Sigmoid colon (tissue), 7 donors: Measurements from ENCODE around the gene NEURL1B. TPM values are rescaled to one million over a fixed set of nuclear protein-coding genes. Genes with fewer than 3 reads are reported as not detected.

Source experiments
- DNase-seq: peaks from one replicate; pipeline ENCODE4 v3.0.0-alpha.2; 2019
- H3K27ac ChIP-seq, 4 donors: fragments of 200-600 bp; sonication (generic); one replicate each; pipeline ENCODE4 v1.5.1; 2016 to 2019; ENCODE audit warnings: mild to moderate bottlenecking in 1 of 4
- H3K27me3 ChIP-seq, 3 donors: fragments of 200-600 bp; sonication (generic); one replicate each; pipeline ENCODE4 v1.5.1; 2019; ENCODE audit warnings: mild to moderate bottlenecking in 1 of 3
- H3K36me3 ChIP-seq, 4 donors: fragments of 200-600 bp; sonication (generic); one replicate each; pipeline ENCODE4 v1.5.1; 2016 to 2019
- H3K4me1 ChIP-seq, 4 donors: fragments of 200-600 bp; sonication (generic); one replicate each; pipeline ENCODE4 v1.5.1; 2017 to 2019
- H3K4me3 ChIP-seq, 4 donors: fragments of 200-600 bp; sonication (generic); one replicate each; pipeline ENCODE4 v1.5.1; 2017 to 2019; ENCODE audit warnings: mild to moderate bottlenecking in 2 of 4, moderate library complexity in 1 of 4
- H3K9me3 ChIP-seq, 4 donors: fragments of 200-600 bp in 3 of 4; sonication (generic) in 3 of 4; one replicate each; pipeline versions ENCODE4 v1.5.1 to v1.6.1; 2013 to 2019
- EP300 ChIP-seq, 4 donors: sonication (generic); formaldehyde crosslinking; IDR thresholded peaks; one replicate each; pipeline ENCODE4 v1.6.1; 2017; ENCODE audit warnings: antibody characterized with exemption in 4 of 4
- POLR2A ChIP-seq, 2 donors: fragments of 450-650 bp; IDR thresholded peaks; one replicate each; pipeline ENCODE4 v1.6.1; 2016; ENCODE audit warnings: antibody characterized with exemption in 2 of 2, mild to moderate bottlenecking in 2 of 2, moderate library complexity in 2 of 2
- POLR2AphosphoS5 ChIP-seq, 4 donors: sonication (generic); formaldehyde crosslinking; IDR thresholded peaks; one replicate each; pipeline ENCODE4 v1.6.1; 2017; ENCODE audit warnings: antibody characterized with exemption in 4 of 4
- WGBS, 2 donors: extraction: QIAGEN DNeasy Blood & Tissue Kit; methylation state at CpG; one replicate each; pipeline ENCODE4 v1.1.7; 2013; 5-methylcytosine and 5-hydroxymethylcytosine counted together
- intact Hi-C: fragments of 100-400 bp; cut with DNase I; formaldehyde crosslinking; loops from one replicate; pipeline ENCODE4 v1.15.1; 2023
- polyA plus RNA-seq, 3 donors: library from polyadenylated mRNA; stranded (reverse); fragments of 200-250 nt; gene quantifications; one replicate each; pipeline ENCODE4 v1.2.3, GENCODE V29; 2013
- total RNA-seq, 4 donors: library from RNA; depleted of rRNA; stranded (reverse); fragments of >200 nt; gene quantifications; one replicate each; pipeline ENCODE4 v1.1.0, GENCODE V29; 2016
- TF ChIP-seq, protein P1 (sequence below), 4 experiments: fragments of 450-650 bp in 3 of 4; fragments of 200-600 bp in 1 of 4; IDR thresholded peaks; one replicate each; pipeline ENCODE4 v1.5.1; 2016 to 2019; ENCODE audit warnings: antibody characterized with exemption in 4 of 4, mild to moderate bottlenecking in 3 of 4, moderate library complexity in 2 of 4
- donor health status: healthy with polysubstance abuse.
- donor health status: Bipolar disorder and iron deficiency.
- donor health status: healthy.

Gene NEURL1B
- total and polyA plus RNA-seq, 7 donors = 12.6 to 53.2 (median 32.9) TPM

DNA sequence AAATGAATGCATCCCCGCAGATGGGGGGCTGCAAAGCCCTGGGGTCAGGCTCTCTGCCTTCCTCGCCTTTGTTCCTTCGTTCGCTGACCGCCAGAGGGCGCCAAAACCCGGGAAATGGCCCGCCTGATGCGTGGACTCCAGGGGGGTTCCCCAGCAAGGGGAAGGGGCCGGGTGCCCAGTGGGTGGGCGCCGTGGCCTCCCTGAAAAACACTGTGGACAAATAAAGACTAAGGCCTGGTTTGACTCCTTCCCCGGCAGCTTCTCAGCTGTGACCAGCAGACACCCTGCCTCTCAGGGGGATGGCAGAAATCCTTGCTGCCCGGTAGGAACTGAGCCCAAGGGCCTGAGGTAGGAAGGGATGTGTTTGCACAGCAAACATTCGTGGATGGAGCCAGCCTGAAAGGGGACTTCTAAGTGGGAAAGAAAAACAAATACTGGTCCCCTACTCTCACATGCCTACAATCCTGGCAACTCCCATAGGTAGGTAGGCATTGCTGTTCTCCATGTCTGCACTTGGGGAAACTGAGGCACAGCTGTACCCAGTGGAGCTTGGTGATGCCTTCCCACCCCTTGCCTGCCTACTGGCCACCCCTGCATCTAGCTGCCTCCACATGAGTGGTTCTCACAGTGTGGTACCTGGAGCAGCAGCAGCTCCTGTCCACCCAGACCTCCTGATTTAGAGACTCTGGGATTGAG is 72.2 kb downstream of the NEURL1B start:
- intact Hi-C loops = loop anchor here (1.0 to 10.0 kb wide), 2 partner anchors 219 to 432 kb away; partner anchors contain the start of gene BNIP1
- H3K27ac ChIP-seq = peak overlapping the region in 1 of 4 donors; percentile 74
- no peak overlapping the region for H3K4me3 ChIP-seq
- no peak for TF ChIP-seq POLR2A (IDR thresholded peaks at IDR 0.05)
- TF ChIP-seq, protein P1, sequence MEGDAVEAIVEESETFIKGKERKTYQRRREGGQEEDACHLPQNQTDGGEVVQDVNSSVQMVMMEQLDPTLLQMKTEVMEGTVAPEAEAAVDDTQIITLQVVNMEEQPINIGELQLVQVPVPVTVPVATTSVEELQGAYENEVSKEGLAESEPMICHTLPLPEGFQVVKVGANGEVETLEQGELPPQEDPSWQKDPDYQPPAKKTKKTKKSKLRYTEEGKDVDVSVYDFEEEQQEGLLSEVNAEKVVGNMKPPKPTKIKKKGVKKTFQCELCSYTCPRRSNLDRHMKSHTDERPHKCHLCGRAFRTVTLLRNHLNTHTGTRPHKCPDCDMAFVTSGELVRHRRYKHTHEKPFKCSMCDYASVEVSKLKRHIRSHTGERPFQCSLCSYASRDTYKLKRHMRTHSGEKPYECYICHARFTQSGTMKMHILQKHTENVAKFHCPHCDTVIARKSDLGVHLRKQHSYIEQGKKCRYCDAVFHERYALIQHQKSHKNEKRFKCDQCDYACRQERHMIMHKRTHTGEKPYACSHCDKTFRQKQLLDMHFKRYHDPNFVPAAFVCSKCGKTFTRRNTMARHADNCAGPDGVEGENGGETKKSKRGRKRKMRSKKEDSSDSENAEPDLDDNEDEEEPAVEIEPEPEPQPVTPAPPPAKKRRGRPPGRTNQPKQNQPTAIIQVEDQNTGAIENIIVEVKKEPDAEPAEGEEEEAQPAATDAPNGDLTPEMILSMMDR (IDR thresholded peaks at IDR 0.05) = peak; percentile 75 to 94 (median 88)
- TF ChIP-seq POLR2AphosphoS5 (IDR thresholded peaks at IDR 0.05) = no peak
- TF ChIP-seq EP300 (IDR thresholded peaks at IDR 0.05) = no peak
- WGBS, 2 donors = 1 to 4% methylated on average over 15 of the region's 15 CpGs
- no peaks in the 10 kb centered on the region for H3K36me3 ChIP-seq
- no peaks in the 10 kb centered on the region for H3K9me3 ChIP-seq
- DNase-seq = peak; percentile 75
- H3K4me1 ChIP-seq = peaks cover 0 to 40% (median 20%) of the 10 kb centered on the region in 4 donors
- H3K27me3 ChIP-seq = peaks cover 0 to 5% (median 0%) of the 10 kb centered on the region in 3 donors

DNA sequence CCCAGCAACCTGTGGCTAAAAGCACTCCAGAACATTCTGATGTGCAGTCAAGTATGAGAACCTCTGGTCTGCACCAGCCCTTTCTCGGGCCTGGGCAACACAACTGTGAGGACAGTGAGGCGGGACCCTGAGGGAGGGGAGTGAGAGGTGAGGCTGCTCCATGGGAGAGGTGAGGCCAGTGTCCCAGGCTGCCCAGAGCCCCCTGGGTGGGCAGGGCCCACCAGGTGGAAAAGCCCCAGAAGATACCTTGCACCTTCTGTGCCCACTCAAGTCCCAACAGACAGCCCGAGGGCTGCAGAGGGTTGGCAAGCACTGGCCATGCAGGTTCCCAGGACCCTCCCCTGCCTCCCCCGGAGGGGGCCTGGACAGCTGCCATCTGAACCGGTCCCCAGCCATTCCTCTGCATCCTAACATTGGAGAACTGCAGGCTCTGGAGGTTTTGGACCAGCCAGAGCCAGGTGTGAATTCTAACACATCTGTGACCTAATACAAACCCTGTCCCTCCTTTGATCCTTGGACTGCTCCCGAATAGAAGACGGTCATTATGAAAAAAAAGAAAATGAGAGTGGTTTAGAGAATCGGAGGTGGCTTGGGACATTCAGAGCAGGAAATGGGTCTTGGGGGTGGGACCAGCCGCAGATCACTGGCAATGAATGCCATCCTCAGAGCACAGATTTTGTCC is 72.9 kb downstream of the NEURL1B start:
- 51 to 71% methylated on average over 9 of the region's 9 CpGs for WGBS, 2 donors
- peaks cover 0 to 40% (median 20%) of the 10 kb centered on the region in 4 donors for H3K4me1 ChIP-seq
- intact Hi-C loops = loop anchor here (1.0 to 10.0 kb wide), 2 partner anchors 218 to 431 kb away; partner anchors contain the start of gene BNIP1
- TF ChIP-seq POLR2A (IDR thresholded peaks at IDR 0.05) (no peak), EP300 (IDR thresholded peaks at IDR 0.05) (no peak), POLR2AphosphoS5 (IDR thresholded peaks at IDR 0.05) (no peak)
- DNase-seq = peak; percentile 68
- no peak overlapping the region for H3K4me3 ChIP-seq
- H3K9me3 ChIP-seq = no peaks in the 10 kb centered on the region
- peaks cover 0 to 5% (median 0%) of the 10 kb centered on the region in 3 donors for H3K27me3 ChIP-seq
- H3K36me3 ChIP-seq = no peaks in the 10 kb centered on the region
- peak overlapping the region; percentile 52 to 77 (median 64) for H3K27ac ChIP-seq

DNA sequence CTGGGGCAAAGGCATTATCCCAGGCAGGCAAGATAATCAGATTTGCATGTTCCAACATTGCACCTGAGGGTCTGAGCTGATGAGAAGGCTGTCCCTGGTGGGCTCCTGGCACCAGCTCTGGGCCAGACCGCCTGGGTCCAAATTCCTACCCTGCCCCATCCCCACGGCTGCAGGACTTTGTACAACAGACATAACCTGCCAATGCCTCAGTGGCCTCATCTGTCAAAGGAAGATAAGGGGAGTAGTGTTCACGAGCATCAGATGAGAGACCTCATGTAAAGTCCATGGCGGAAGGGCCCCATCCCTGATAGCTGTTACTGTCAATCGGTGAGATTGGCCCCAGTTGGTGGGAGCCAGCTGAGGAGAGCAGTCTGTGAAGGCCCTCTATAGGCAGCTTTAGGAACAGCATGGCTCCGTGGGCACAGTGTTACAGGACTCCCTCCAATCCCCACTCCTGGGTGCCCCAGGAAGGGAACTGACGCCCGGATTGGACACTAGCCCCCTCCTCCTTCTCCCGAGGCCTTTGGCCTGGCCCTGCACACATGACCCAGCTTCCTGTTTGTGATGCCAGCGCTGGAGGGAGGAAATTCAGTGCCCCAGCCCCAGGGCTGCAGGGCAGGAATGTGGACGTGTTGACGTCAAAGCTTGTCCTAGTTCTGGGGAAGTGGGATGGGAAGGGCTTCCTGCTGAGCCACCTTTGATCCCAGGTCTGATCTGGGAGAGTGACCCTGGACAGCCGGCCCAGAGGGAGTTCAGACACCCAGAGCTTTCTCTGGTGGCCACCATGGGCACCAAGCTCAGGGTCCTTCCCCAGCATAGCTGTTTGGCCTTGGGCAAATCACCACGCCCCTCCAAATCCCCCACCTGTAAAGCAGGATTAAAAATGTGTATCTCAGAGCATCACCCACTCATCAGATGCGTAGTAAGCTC is 73.7 kb downstream of the NEURL1B start:
- H3K4me1 ChIP-seq = peaks cover 0 to 40% (median 20%) of the 10 kb centered on the region in 4 donors
- no peaks in the 10 kb centered on the region for H3K9me3 ChIP-seq
- TF ChIP-seq, protein P1 (IDR thresholded peaks at IDR 0.05) = peak; percentile 59 to 85 (median 84)
- TF ChIP-seq EP300 (IDR thresholded peaks at IDR 0.05) (peak in 2 of 4 donors; percentile 72 to 74), POLR2AphosphoS5 (IDR thresholded peaks at IDR 0.05) (peak; percentile 25 to 70 (median 55)), POLR2A (IDR thresholded peaks at IDR 0.05) (no peak)
- no peak overlapping the region for H3K4me3 ChIP-seq
- intact Hi-C loops = loop anchor here (10.0 kb wide), 1 partner anchor 430 kb away; the partner anchor contains the start of gene BNIP1
- peak; percentile 92 for DNase-seq
- peaks cover 0 to 5% (median 0%) of the 10 kb centered on the region in 3 donors for H3K27me3 ChIP-seq
- WGBS, 2 donors = 24 to 38% methylated on average over 15 of the region's 15 CpGs
- H3K27ac ChIP-seq = peak overlapping the region; percentile 52 to 77 (median 64)
- no peaks in the 10 kb centered on the region for H3K36me3 ChIP-seq

DNA sequence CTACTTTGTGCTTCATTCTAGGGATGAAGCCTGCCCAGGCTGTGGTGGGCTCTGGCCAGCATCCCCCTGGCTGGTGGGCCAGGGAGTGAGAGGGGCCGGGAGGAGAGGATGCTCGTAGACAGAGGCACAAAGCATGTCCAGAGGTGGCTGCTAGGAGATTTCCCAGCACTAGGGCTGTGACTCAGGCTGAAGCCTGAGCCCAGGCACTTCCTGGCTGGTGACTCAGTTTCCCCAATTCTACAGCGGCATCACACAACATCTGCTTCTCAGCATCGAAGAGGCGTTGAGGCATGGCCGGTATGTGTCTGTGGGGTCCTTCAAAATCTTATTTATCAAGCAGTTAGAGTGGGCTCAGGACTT is 74.3 kb downstream of the NEURL1B start:
- peak; percentile 52 for DNase-seq

More for the DNA sequence above, 74.3 kb downstream of the NEURL1B start:
- intact Hi-C loops = loop anchor here (10.0 kb wide), 1 partner anchor 429 kb away; the partner anchor contains the start of gene BNIP1
- WGBS, 2 donors = 89 to 93% methylated on average over 6 of the region's 6 CpGs
- TF ChIP-seq, protein P1 (IDR thresholded peaks at IDR 0.05) = no peak
- TF ChIP-seq POLR2A (IDR thresholded peaks at IDR 0.05) (no peak), POLR2AphosphoS5 (IDR thresholded peaks at IDR 0.05) (no peak), EP300 (IDR thresholded peaks at IDR 0.05) (no peak)
- H3K4me1 ChIP-seq = peaks cover 0 to 40% (median 20%) of the 10 kb centered on the region in 4 donors
- no peak overlapping the region for H3K4me3 ChIP-seq
- peak overlapping the region; percentile 52 to 77 (median 64) for H3K27ac ChIP-seq
- peaks cover 0 to 5% (median 0%) of the 10 kb centered on the region in 3 donors for H3K27me3 ChIP-seq
- H3K36me3 ChIP-seq = no peaks in the 10 kb centered on the region
- H3K9me3 ChIP-seq = no peaks in the 10 kb centered on the region
